Hepatic stellate cell (primary cell): ENCODE results near the gene ATG16L2.
"Not testable (repeated sequence)": the region's sequence is repeated elsewhere in the genome, so short reads cannot be mapped to it uniquely, and the experiment has no call there.

ENCODE experiments used
- DNase-seq: peaks from one replicate; pipeline ENCODE4 v3.0.0; 2011; ENCODE audit warnings: low spot score

Gene ATG16L2

GRCh38 chr11:72824811-72825505, 10.7 kb downstream of the ATG16L2 start:
- DNase-seq = no peak

GRCh38 chr11:72825661-72826060, 11.4 kb downstream of the ATG16L2 start:
- DNase-seq = no peak

- DNase-seq = no peak
Observed at GRCh38 chr11:72826191-72826941, 12.2 kb downstream of the ATG16L2 start.

GRCh38 chr11:72826942-72827480, 12.8 kb downstream of the ATG16L2 start:
- DNase-seq = no peak

- DNase-seq = not testable (repeated sequence)
Observed at GRCh38 chr11:72827656-72828055, 13.4 kb downstream of the ATG16L2 start.

GRCh38 chr11:72828081-72828567, 13.9 kb downstream of the ATG16L2 start:
- DNase-seq = no peak

- no peak for DNase-seq
Observed at GRCh38 chr11:72828692-72829101, 14.5 kb downstream of the ATG16L2 start.

- no peak for DNase-seq
Observed at GRCh38 chr11:72829178-72829577, 15.0 kb downstream of the ATG16L2 start.

GRCh38 chr11:72829884-72830533, 15.8 kb downstream of the ATG16L2 start:
- DNase-seq = no peak

- peak; percentile 82 for DNase-seq
Observed at GRCh38 chr11:72831521-72832300, 17.5 kb downstream of the ATG16L2 start.

GRCh38 chr11:72832301-72833082, 18.3 kb downstream of the ATG16L2 start:
- no peak for DNase-seq

- DNase-seq = no peak
Observed at GRCh38 chr11:72833083-72833733, 19.0 kb downstream of the ATG16L2 start.

- DNase-seq = no peak
Observed at GRCh38 chr11:72833811-72834493, 19.7 kb downstream of the ATG16L2 start.

GRCh38 chr11:72834905-72835304, 20.7 kb downstream of the ATG16L2 start:
- DNase-seq = no peak

- no peak for DNase-seq
Observed at GRCh38 chr11:72836111-72836510, 21.9 kb downstream of the ATG16L2 start.

GRCh38 chr11:72838691-72839305, 24.6 kb downstream of the ATG16L2 start:
- DNase-seq = no peak

- peak; percentile 55 for DNase-seq
Observed at GRCh38 chr11:72840780-72841179, 26.6 kb downstream of the ATG16L2 start.

- DNase-seq = no peak
Observed at GRCh38 chr11:72841397-72841796, 27.2 kb downstream of the ATG16L2 start.

- DNase-seq = no peak
Observed at GRCh38 chr11:72842126-72842525, 27.9 kb downstream of the ATG16L2 start.
